GM21367 (cell line): ENCODE results near the gene RNF111.
"Not testable (repeated sequence)": the region's sequence is repeated elsewhere in the genome, so short reads cannot be mapped to it uniquely, and the experiment has no call there.

Experiments
- ATAC-seq: cut with Tn5 transposase; IDR thresholded peaks from one replicate; pipeline ENCODE4 v1.9.1; 2021; ENCODE audit not compliant: unreplicated experiment

RNF111 gene

GRCh38 chr15:58999694-59000093, 12.2 kb downstream of the RNF111 start:
- no peak for ATAC-seq

DNA sequence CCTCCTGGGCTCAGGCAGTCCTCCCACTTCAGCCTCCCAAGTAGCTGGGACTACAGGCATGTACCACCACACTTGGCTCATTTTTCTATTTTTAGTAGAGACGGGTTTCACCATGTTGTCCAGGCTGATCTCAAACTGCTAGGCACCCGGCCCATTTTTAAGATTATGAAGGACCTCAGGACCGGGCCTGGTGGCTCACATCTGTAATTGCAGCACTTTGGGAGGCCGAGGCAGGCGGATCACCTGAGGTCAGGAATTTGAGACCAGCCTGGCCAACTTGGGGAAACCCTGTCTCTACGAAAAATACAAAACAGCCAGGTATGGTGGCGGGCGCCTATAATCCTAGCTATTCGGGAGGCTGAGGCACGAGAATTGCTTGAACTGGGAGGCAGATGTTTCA, 12.8 kb downstream of the RNF111 start:
- not testable (repeated sequence) for ATAC-seq

DNA sequence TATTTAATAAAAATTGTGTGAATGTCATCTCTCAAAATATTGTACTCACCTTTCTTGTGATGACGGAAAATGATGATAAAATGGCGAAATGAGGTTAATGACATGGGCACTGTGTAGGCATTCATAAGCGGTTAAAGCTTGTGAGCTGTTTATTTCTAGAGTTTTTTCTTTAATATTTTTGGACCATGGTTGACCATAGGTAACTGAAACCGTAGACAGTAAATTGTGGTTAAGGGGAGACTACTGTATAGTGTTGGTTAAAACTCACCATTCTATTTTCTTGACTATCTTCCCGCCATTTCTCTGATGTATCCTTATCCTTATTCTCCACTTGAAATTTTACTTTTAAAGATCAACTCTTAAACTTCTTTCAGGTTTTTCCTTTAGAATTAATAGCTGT, 14.5 kb downstream of the RNF111 start:
- ATAC-seq = no peak

DNA sequence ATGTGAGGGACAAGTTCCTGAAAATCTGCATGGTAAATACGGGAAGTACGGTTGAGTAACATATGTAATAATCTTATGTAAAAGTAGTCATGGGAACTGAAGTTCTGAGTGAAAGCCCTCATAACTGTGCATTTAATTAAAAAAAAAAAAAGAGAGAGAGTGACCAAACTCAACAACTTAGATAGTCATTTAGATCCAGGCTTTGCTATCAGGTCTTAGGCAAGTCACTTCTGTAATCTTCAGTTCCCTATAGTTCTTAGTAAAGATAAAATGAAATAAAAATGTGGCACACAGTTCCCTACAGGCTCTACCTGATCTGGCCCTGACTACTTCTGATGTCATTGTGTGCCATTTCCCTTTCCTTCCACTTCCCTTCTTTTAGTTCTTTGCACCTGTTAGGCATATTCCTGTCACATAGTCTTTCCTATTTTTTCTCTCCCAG, 15.0 kb downstream of the RNF111 start:
- no peak for ATAC-seq

DNA sequence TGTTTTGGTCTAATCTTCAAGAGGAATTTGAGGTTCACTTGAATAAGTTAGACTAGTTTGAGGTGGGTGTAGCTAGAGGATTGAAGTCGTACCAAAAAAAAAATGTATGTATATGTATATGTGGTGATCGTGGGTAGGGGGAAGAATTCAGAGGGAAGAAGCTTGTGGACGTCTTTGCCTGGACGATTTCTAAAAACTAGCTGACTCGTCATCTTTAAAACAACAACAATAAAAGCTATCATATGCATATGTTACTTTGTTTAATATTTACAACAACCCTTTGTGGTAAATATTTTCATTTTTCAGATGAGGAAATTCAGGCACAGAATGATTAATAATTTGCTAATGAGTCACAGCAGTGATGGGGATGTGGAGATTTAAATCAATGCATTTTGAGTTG, 18.1 kb downstream of the RNF111 start:
- ATAC-seq = no peak

DNA sequence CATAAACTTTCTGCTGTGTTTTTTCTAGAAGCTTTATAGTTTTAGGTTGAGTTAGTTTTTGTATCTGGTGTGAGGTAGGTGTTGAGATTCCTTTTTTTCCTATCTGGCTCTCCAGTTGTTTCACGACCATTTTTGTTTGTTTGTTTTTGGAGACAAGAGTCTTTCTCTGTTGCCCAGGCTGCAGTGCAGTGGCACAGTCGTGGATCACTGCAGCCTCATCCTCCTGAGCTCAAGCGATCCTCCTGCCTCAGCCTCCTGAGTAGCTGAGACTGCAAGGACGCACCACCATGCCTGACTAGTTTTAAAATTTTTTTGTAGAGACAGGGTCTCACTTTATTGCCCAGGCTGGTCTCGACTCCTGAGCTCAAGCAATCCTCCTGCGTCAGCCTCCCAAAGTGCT, 20.6 kb downstream of the RNF111 start:
- ATAC-seq = no peak

DNA sequence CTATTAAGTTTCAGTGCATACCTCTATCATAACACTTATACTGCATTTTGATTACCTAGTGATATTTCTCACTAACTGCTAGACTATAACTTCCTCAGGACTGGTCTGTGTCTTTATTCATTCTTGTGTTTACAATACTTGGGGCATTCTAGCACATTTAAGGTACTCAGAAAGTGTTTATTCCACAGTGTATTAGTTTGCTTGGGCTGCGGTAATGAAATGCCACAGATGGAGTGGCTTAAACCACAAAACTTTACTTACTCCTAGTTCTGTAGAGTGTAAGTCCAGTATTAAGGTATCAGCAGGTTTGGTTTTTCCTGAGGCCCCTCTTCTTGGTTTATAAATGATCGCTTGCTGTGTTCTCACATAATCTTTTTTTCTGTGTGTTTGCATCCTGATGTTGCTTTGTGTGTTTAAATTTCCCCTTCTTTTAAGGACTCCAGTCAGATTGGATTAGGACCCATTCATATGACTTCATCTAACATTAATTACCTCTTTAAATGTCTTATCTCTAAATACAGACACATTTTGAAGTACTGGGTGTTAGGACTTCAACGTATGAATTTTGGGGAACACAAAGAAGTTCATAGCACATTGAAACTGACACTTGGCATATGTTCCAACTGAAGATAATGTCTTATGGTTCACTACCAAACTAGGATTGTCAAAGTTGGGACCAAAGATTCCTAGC, 23.9 kb downstream of the RNF111 start:
- ATAC-seq = no peak

DNA sequence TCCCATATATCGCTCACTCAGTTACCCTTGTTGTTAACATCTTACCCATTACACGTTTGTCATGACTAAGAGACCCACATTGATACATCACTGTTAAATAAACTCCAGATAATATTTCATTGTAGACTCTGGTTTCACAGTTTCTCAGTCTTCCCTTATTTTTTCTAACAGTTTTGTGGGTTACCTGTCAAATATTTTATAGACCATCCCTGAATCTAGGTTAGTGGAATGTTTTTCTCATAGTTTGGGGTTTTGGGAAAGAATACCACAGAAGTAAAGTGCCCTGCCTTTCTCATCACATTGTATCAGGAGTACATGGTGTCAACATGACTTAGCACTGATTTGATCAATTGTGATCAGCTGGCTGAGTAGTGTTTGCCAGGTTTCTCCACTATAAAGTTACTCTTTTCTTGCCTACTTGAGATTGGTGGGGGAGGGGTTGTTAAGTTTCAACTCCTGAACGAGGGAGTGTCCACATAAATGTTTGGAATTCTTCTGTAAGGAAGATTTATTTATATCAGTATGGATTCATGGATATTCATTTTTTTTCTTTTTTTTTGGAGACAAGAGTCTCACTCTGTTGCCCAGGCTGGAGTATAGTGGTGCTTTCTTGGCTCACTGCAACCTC, 25.9 kb downstream of the RNF111 start:
- no peak for ATAC-seq

GRCh38 chr15:59014068-59014467, 26.6 kb downstream of the RNF111 start:
- ATAC-seq = no peak

DNA sequence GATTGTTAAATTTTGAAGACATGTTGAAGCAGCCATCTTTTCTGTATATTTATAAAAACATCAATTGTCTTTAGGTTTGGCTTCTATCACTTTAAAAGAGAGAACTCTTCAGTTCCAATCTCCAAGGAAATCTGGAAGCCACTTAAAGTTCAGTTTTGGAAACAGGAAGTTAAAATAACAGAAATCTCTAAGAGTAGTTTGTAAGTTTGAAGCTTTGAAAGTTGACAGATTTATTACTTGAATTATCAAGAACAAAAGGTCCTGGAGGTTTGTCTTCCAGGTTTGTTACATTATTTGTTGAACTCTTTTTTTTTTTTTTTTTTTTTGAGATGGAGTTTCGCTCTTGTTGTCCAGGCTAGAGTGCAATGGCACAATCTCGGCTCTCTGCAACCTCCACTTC, 30.0 kb downstream of the RNF111 start:
- no peak for ATAC-seq

DNA sequence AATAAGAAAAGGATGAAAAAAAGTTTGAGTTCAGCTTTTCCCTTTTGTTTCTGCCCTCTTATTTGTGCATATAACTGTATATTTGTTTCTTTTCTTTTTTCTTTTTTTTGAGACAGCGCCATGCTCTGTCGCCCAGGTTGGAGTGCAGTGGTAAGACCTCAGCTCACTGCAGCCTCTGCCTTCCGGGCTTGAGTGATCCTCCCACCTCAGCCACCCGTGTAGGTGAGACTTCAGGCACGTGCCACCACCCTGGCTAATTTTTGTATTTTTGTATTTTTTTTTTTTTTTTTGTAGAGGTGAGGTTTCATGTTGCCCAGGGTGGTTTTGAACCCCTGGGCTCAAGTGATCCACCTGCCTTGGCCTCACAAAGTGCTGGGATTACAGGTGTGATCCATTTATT, 31.4 kb downstream of the RNF111 start:
- no peak for ATAC-seq

GRCh38 chr15:59020322-59020721, 32.9 kb downstream of the RNF111 start:
- ATAC-seq = no peak

DNA sequence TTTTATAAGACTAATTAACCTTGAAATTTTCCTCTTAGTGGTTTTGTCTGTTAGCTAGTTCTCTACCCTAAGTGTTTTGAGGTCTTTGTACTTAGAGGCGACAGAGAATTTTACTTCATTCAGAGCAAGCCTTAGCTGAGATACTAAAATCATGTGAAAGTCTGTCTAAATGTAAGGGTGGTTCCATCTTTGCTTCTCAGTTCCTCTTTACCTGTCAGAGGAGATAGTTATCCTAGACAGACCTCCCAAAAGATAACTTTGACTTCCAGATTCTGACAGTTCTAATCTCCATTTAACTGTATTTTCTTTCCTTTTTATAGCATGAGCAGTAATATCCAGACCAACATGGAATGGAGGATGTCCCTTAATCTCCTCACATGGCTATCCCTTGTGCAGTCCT, 34.7 kb downstream of the RNF111 start:
- ATAC-seq = no peak

GRCh38 chr15:59026207-59026606, 38.7 kb downstream of the RNF111 start:
- no peak for ATAC-seq

DNA sequence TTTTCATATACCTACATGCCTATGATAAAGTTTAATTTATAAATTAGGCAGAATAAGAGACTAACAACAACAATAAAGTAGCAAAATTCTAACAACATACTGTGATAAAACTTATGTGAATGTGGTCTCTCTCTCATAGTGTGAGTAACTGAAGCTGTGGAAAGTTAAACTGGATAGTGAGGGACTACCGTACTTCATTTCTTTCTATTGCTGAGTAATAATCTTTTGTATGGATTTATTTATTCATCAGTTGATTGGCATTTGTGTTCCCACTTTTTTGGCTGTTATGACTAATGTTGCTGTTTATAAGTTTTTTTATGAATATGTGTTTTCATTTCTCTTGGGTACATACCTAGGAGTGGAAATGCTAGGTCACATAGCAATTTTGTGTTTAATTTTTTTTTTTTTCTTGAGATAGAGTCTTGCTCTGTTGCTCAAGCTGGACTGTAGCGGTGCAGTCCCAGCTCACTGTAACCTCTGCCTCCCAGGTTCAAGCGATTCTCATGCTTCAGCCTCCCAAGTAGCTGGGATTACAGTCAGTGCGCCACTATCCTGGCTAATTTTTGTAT, 41.0 kb downstream of the RNF111 start:
- ATAC-seq = no peak

DNA sequence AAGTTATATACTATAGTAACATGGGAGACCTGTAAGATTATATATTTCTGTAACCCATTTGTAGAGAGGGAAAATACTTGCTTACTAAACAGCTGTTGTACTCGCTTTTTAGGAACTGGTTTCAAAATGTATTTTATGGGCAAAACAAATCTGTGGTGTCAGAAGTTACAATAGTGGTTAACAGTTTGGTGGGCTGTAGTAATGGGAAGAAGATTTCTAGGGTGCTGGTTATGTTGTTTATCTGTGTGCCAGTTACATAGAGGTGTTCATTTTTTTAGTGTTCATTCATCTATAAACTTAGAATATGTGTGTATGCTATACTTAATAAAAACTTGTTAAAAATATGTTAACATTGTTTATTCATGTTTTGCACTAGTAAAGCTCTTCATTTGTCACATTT, 42.1 kb downstream of the RNF111 start:
- no peak for ATAC-seq

- no peak for ATAC-seq
Measured at GRCh38 chr15:59035201-59035600, 47.7 kb downstream of the RNF111 start.

DNA sequence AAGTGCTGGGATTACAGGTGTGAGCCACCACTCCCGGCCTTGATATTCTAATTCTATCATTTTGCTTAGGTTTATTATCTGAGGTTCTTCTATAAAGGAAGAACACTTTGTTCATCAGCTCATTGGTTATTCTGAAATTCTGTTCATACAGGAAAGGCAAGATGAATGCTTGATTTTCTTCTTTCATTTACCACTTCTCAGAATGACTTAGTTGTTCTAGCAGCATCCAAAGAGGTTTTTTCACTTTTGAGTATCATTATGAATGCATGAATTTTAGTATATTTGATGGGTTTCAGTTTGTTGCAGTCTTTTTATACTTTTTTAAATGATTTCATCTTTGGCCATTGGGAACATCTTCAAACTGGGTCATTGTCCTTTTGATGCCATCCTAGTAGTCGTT, 51.8 kb downstream of the RNF111 start:
- no peak for ATAC-seq

DNA sequence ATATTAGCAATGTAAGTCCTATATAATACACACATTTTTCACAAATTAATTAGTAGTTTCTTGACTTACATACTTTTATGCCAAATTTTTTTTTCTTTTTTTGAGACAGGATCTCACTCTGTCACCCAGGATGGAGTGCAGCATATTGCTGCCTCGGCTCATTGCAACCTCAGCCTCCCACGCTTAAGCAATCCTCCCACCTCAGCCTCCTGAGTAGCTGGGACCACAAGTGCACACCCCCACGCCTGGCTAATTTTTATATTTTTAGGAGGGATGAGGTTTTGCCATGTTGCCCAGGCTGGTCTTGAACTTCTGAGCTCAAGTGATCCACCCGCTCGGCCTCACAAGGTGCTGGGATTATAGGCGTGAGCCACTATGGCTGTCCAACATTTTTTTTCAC, 54.6 kb downstream of the RNF111 start:
- ATAC-seq = no peak

DNA sequence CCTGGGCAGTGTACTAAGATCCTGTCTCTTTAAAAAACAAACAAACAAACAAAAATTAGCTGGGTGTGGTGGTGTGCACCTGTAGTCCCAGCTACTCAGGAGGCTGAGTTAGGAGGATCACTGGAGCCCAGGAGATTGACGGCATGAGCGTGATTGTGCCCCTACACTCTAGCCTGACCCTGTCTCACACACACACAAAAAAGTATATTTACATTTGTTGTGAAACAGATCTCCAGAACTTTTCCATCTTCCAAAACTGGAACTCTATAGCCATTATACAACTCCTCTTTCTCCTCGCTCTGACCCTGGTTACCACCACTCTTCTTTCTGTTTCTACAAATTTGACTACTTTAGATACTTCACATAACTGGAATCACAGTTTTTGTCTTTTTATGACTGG, 61.4 kb downstream of the RNF111 start:
- ATAC-seq = no peak

- no peak for ATAC-seq
Measured at GRCh38 chr15:59051873-59052861, 64.7 kb downstream of the RNF111 start.
